H1 (cell line): ENCODE data around the gene GXYLT2. TPM values are rescaled to one million over a fixed set of nuclear protein-coding genes. Genes with fewer than 3 reads are reported as not detected.

Experiments
- CTCF ChIP-seq, 3 experiments: IDR thresholded peaks; 1 replicate in 2 of 3; 2 replicates in 1 of 3; pipeline versions ENCODE4 v1.5.1 to v1.6.1; 2011; ENCODE audit warnings: low read length in 3 of 3, mild to moderate bottlenecking in 3 of 3, inconsistent platforms in 2 of 3, low read depth in 1 of 3, moderate library complexity in 1 of 3; ENCODE audit not compliant: insufficient read depth in 1 of 3; ENCODE audit errors: control extremely low read depth in 1 of 3
- JUND ChIP-seq: IDR thresholded peaks from 2 replicates; pipeline ENCODE4 v1.6.1; 2011; ENCODE audit warnings: mild to moderate bottlenecking, improper control_type of control experiment, low read length
- SRF ChIP-seq: IDR thresholded peaks from 2 replicates; pipeline ENCODE4 v1.6.1; 2011; ENCODE audit warnings: mild to moderate bottlenecking, low read depth, low read length, moderate library complexity
- TAF7 ChIP-seq: optimal IDR thresholded peaks from 2 replicates; pipeline ENCODE3; 2011; ENCODE audit warnings: low read depth, mild to moderate bottlenecking, inconsistent platforms, low read length, moderate library complexity, borderline replicate concordance
- polyA plus RNA-seq, 7 experiments: library from polyadenylated mRNA; depleted of rRNA in 3 of 7; stranded (reverse) in 5 of 7; unstranded in 2 of 7; fragments of >200 nt in 5 of 7; fragments of 200-250 nt in 2 of 7; gene quantifications; 1 replicate in 5 of 7; 2 replicates in 1 of 7; 4 replicates in 1 of 7; pipeline versions ENCODE4 v1.2.1 to v1.2.3, GENCODE V29; 2011 to 2013; ENCODE audit warnings: missing spikeins in 2 of 7, mixed read lengths in 2 of 7
- total RNA-seq: library from RNA; stranded (reverse); fragmentation: NEBNext Ultra II Directional; extraction: Animal tissue kit (Norgen Biotek cat#: 25700); gene quantifications from 2 replicates; pipeline ENCODE4 v1.2.1, GENCODE V29; 2021

GXYLT2 gene
- total and polyA plus RNA-seq, 2 of the 8 experiments (the other 6 are each of a cell fraction or from before 2014, with no cell fraction given), result 1.8 to 5.6 TPM

- TF ChIP-seq CTCF (IDR thresholded peaks at IDR 0.05; ENCODE audit: control extremely low read depth in 1 of 3, insufficient read depth in 1 of 3, low read depth in 1 of 3, low read length in 3 of 3) (no peak), JUND (no peak), TAF7 (no peak), SRF (no peak)
Measured at GRCh38 chr3:72974956-72975355, 87.1 kb downstream of the GXYLT2 start (continued).
